B cell (primary cell): ENCODE data around the gene CAPN12.

ENCODE experiments used
- CTCF ChIP-seq: fragments of 200-600 bp; IDR thresholded peaks from one replicate; pipeline ENCODE4 v1.8.0; 2022; ENCODE audit warnings: antibody characterized with exemption, mild to moderate bottlenecking
- EZH2 ChIP-seq: IDR thresholded peaks from 2 replicates; pipeline ENCODE4 v1.6.1; 2012; ENCODE audit warnings: borderline replicate concordance, low read depth, mild to moderate bottlenecking, moderate library complexity, low read length; ENCODE audit not compliant: insufficient read depth, poor library complexity, severe bottlenecking

GRCh38 chr19:38695317-38695683 lies 49.0 kb downstream of the CAPN12 start:
- TF ChIP-seq CTCF (no peak), EZH2 (no peak)
